Omental fat pad (tissue), 4 donors: ENCODE results near the gene NAALADL2. TPM values are rescaled to one million over a fixed set of nuclear protein-coding genes. Genes with fewer than 3 reads are reported as not detected.
"Not testable (repeated sequence)": the region's sequence is repeated elsewhere in the genome, so short reads cannot be mapped to it uniquely, and the experiment has no call there.

Experiments used
- ATAC-seq: fragments of 150-250 bp; one replicate; pipeline ENCODE4 v1.9.1; 2016; ENCODE audit warnings: mild to moderate bottlenecking, moderate library complexity; ENCODE audit not compliant: low FRiP score
- DNase-seq: peaks from one replicate; pipeline ENCODE4 v3.0.0-alpha.2; 2019; ENCODE audit warnings: low spot score
- CTCF ChIP-seq, 3 donors: fragments of 450-650 bp; IDR thresholded peaks; one replicate each; pipeline ENCODE4 v1.5.1; 2016 to 2017; ENCODE audit warnings: antibody characterized with exemption in 3 of 3, mild to moderate bottlenecking in 3 of 3, moderate library complexity in 2 of 3
- total RNA-seq, 4 donors: library from RNA; depleted of rRNA; stranded (reverse); fragments of >200 nt; gene quantifications; one replicate each; pipeline ENCODE4 v1.1.0, GENCODE V29; 2016

NAALADL2 gene
- total RNA-seq, 4 donors from 2014 or later, result 6.5 to 15.1 (median 8.0) TPM

DNA sequence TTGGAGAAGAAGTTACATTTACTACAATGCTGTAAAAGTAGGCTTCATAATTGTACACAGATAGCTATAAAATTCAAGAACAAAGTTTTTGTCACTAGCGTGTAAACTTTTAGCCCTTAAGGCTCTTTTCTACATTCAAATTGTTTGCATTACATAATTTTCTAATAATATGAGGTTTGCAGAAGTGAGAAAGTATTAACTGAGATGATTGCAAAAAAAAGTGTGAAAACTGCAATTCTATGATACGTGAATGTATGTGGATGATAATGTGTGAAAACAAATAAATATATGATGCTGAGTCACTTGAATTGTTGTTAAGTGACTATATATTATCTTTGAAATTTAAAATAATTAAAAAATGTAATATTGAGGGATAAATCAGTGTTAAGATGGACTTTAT, 557.5 kb downstream of the NAALADL2 start:
- TF ChIP-seq CTCF (IDR thresholded peaks at IDR 0.05), result no peak
- DNase-seq, result no peak
- ATAC-seq, result no peak

- no peak for TF ChIP-seq CTCF (IDR thresholded peaks at IDR 0.05)
- DNase-seq (no peak), ATAC-seq (no peak)
Observed at GRCh38 chr3:175417426-175417825, 558.3 kb downstream of the NAALADL2 start.

DNA sequence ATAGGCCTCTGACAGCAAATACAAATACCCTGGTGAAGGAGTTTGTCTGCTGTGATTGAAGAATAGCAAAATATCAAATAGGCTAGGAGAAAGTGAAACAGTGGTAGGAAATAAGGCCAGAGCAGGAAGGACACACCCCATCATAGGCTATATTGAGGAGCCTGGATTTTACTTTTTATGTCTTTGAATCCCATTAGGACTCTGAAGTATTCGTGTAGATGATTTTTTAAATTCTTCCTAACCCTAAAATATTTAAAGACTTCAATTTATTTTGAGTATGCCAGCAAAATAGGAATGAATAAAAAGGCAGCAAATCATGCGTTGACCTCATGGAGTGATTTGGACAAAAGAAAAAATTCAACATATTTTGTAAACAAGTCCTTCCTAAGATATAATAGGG, 562.8 kb downstream of the NAALADL2 start:
- no peak for TF ChIP-seq CTCF (IDR thresholded peaks at IDR 0.05)
- DNase-seq (no peak), ATAC-seq (no peak)

DNA sequence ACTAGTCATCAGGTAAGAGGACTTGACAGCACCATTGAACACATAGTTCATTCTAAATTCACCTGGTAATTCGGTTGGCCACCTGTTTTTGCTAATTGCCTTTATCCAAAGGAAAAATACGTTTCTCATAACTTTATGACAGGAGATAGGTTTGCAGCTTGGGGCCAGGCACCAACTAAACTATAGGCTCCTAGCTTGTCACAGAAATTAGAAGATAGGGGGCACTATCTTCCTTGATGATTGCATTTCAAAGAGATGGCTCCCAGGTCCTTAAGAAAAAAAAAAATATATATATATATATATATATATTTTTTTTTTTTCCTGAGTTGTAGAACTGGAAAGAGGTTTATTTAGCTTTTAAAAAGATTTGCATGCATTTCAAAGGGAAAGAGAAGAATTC, 563.6 kb downstream of the NAALADL2 start:
- ATAC-seq, result no peak
- no peak for TF ChIP-seq CTCF (IDR thresholded peaks at IDR 0.05)
- no peak for DNase-seq

GRCh38 chr3:175423848-175424247, 564.7 kb downstream of the NAALADL2 start:
- DNase-seq, ATAC-seq: not testable (repeated sequence)

DNA sequence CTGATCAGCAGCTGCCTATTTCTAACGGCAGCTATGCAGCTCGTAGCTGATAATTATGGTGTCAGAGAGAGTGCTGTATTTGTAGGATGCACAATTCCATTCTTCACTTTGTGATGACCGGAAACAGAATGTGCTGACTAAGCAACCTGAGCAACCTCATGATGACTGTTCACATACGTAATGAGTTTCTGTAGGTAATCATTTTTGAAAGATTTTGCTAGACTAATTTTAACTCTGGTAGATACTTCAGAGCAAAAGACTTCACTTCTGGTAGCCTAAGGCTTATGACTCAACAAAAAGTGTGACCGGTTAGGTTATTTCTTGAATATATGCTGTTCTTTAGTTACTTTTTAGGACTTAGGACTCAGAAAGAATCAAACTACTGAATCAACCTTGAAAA, 567.7 kb downstream of the NAALADL2 start:
- ATAC-seq (no peak), DNase-seq (no peak)
- no peak for TF ChIP-seq CTCF (IDR thresholded peaks at IDR 0.05)

DNA sequence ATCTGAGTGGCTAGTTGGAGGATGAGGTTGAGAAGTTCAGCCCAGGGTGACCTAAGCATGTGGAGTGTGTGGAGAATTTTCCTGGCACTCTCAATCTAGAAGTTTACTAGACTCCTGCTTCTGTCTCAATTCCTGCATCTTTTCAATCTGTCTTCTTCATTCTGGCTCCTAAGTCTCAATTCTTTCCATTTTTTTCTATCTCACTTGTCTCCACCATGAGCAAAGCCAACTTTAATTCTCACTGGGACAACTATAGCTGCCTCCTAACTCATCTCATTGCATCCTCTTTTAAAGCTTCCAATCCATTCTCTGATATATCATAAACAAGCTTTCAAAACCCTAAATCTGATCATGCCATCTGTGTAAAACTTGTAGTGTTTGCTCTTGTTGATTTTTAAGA, 569.3 kb downstream of the NAALADL2 start:
- DNase-seq (no peak), ATAC-seq (no peak)
- TF ChIP-seq CTCF (IDR thresholded peaks at IDR 0.05), result no peak
